Naive B cell (primary cell): ENCODE results near the gene NFIC. TPM values are rescaled to one million over a fixed set of nuclear protein-coding genes. Genes with fewer than 3 reads are reported as not detected.

Experiments
- ATAC-seq, 2 donors: fragments of 150-1000 bp; cut with Tn5 transposase; 2 replicates each; pipeline ENCODE4 v1.10.0; 2021; ENCODE audit warnings: low read depth in 2 of 2, mild to moderate bottlenecking in 2 of 2, moderate library complexity in 2 of 2
- DNase-seq: peaks from one replicate; pipeline ENCODE4 v3.0.0; 2022
- H3K27ac Mint-ChIP-seq, 6 donors: one replicate each; pipeline ENCODE4 v1.8.0; 2020 to 2022; ENCODE audit warnings: mild to moderate bottlenecking in 6 of 6, mixed read lengths in 6 of 6, moderate library complexity in 5 of 6, inconsistent platforms in 2 of 6
- H3K27me3 Mint-ChIP-seq, 3 donors: one replicate each; pipeline ENCODE4 v1.8.0; 2021 to 2022; ENCODE audit warnings: mixed read lengths in 3 of 3, mild to moderate bottlenecking in 1 of 3
- H3K36me3 Mint-ChIP-seq, 2 donors: one replicate each; pipeline ENCODE4 v1.8.0; 2020 to 2022; ENCODE audit warnings: mixed read lengths in 2 of 2, inconsistent platforms in 1 of 2, mild to moderate bottlenecking in 1 of 2
- H3K4me1 Mint-ChIP-seq, 3 donors: one replicate each; pipeline ENCODE4 v1.8.0; 2020 to 2022; ENCODE audit warnings: mixed read lengths in 3 of 3, inconsistent platforms in 1 of 3, mild to moderate bottlenecking in 1 of 3, moderate library complexity in 1 of 3
- H3K4me3 Mint-ChIP-seq, 8 donors: one replicate each; pipeline ENCODE4 v1.8.0; 2020 to 2022; ENCODE audit warnings: mild to moderate bottlenecking in 8 of 8, mixed read lengths in 8 of 8, moderate library complexity in 8 of 8, inconsistent platforms in 2 of 8
- H3K9me3 Mint-ChIP-seq, 7 donors: one replicate each; pipeline ENCODE4 v1.8.0; 2020 to 2022; ENCODE audit warnings: mixed read lengths in 7 of 7, mild to moderate bottlenecking in 5 of 7, inconsistent platforms in 2 of 7, moderate library complexity in 1 of 7
- polyA plus RNA-seq, 6 donors: library from polyadenylated mRNA; unstranded; fragments of 300-500 nt; fragmentation: Illumina TruSeq; gene quantifications; one replicate each; pipeline ENCODE4 v1.2.3, GENCODE V29; 2021; ENCODE audit warnings: low read depth in 6 of 6

Gene NFIC
- polyA plus RNA-seq, 6 donors from 2014 or later: 3.4 to 11.4 (median 5.3) TPM; not detected in 1

DNA sequence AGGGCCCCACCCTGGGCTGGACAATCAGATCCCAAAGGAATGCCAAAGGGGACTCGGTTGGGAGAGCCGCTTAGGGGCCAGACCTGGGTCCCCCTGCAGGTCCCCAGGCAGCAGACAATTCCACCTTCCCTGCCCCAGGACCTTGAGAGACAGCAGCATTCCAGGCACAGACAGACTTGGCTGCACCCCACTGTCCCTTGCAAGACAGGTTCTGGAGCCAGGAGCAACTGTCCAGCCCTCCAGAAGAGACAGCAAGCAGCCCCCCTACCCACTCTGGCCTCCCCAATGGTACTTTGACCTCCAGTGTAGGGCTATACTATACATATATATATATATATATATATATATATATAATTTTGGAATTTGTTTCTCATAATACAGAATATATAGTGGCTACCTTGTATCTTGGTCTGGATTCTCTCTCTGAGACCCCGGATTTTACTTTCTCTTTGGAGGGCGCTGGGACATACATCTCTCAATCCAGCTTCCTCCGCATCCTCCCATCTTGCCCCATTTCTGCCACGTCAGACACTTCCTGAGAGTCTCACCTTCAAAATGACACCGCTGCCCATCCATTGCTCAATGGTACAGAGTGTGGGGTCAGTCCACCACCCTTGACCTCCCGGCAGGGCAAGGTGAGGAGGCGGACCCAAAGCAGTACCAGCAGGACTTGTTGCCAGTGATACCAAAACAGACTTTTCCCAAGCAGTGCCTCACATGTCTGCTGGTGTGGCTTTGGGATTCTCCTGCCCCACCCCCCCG, 101.2 kb downstream of the NFIC start:
- Mint-ChIP-seq H3K27me3 (no peaks in the 10 kb centered on the region), H3K36me3 (peaks cover 0 to 5% of the 10 kb centered on the region in 2 donors), H3K27ac (peak overlapping the region in 1 of 6 donors; percentile 78), H3K4me1 (peaks cover 0 to 8% (median 3%) of the 10 kb centered on the region in 3 donors), H3K4me3 (no peak overlapping the region), H3K9me3 (peaks cover 0 to 3% (median 0%) of the 10 kb centered on the region in 7 donors)
- no peak for DNase-seq
- no peak for ATAC-seq

DNA sequence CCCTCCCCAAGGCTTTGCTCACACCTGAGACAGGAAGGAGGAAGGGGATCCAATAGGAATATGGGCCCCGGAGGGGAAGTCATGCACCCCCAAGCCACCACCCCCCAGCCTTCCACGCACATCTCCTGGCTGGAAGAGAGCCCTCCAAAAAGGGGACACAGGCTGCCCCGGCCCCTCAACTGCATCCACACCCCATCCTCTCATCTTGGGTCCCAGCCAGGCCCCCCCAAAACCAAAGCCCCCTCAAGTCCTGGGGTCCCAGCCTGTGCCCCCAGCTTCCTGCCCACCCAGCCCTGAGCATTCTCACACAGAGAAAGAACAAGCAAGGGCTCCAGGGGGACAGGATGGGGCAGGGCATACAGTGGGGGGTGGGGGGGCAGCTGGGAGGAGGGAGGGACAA, 101.8 kb downstream of the NFIC start:
- H3K9me3 Mint-ChIP-seq: peaks cover 0 to 3% (median 0%) of the 10 kb centered on the region in 7 donors
- H3K4me3 Mint-ChIP-seq: no peak overlapping the region
- no peaks in the 10 kb centered on the region for H3K27me3 Mint-ChIP-seq
- no peak for ATAC-seq
- DNase-seq: no peak
- H3K4me1 Mint-ChIP-seq: peaks cover 0 to 8% (median 3%) of the 10 kb centered on the region in 3 donors
- no peak overlapping the region for H3K27ac Mint-ChIP-seq
- no peaks in the 10 kb centered on the region for H3K36me3 Mint-ChIP-seq

DNA sequence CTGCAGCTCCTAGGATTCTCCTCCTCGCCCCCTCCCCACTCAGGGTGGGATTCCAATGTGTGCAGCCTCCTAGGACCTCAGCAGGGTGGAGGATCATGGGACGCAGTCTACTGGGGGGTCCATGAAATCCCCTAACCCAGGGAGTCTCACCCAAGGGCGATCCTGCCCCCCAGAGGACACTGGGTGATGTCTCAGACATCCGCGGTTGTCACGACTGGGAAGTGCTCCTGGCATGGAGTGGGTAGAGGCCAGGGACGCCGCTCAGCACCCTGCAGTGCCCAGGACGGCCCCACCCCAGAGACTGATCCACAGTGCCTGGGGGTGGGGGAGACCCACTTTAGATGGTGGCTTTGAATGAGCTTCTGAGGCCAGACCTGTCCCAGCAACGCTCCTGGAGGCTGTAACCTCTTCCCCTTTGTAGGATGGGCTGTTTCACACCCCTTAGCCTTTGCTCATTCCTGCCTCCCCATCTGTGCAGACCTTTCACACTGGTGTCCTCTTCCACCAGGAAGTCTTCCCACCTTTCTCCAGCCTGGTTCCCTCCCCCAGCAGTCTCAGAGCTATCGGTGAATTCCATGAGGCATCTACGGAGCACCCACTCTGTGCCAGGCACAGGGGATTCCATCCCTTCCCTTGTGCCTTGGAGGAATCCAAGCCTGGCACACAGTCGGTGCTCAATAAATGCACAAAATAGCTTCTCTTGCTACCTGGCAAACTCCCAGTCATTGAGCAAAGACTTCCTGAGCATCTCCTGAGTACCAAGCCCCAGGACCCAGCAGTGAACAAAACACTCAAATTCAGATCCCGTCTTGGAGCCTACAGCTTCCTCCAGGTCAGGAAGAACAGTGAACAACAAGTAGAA, 103.5 kb downstream of the NFIC start:
- Mint-ChIP-seq H3K4me1 (peaks cover 0 to 8% (median 3%) of the 10 kb centered on the region in 3 donors), H3K9me3 (peaks cover 0 to 3% (median 0%) of the 10 kb centered on the region in 7 donors), H3K27ac (peak overlapping the region in 1 of 6 donors; percentile 79)

DNA sequence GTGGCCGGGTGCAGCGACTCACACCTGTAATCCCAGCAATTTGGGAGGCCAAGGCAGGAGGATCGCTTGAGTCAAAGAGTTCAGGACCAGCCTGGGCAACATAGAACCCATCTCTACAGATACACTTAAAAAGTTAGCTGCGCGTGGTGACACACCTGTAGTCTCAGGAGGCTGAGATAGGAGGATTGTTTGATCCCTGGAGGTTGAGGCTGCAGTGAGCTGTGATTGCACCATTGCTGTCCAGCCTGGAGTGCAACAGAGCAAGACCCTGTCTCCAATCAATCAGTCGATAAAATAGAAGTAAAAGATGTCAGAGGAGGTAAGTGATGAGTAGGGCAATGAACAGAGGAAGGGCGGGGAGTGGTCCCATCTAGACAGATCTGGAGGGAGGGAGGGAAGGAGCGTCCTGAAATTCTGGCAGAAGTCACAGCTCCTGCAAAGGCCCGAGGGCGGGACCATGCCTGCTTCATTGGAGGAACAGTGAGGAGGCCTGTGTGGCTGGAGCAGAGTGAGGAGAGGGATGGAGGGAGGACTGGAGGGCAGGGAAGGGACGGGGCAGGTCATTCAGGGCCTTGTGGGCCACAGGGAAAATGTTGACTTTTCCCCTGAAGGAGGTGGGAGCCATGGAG, 104.2 kb downstream of the NFIC start:
- no peak overlapping the region for H3K4me3 Mint-ChIP-seq

More for the DNA sequence above, 103.5 kb downstream of the NFIC start:
- DNase-seq (no peak), ATAC-seq (no peak)
- Mint-ChIP-seq H3K4me3 (no peak overlapping the region), H3K27me3 (no peaks in the 10 kb centered on the region), H3K36me3 (no peaks in the 10 kb centered on the region)

DNA sequence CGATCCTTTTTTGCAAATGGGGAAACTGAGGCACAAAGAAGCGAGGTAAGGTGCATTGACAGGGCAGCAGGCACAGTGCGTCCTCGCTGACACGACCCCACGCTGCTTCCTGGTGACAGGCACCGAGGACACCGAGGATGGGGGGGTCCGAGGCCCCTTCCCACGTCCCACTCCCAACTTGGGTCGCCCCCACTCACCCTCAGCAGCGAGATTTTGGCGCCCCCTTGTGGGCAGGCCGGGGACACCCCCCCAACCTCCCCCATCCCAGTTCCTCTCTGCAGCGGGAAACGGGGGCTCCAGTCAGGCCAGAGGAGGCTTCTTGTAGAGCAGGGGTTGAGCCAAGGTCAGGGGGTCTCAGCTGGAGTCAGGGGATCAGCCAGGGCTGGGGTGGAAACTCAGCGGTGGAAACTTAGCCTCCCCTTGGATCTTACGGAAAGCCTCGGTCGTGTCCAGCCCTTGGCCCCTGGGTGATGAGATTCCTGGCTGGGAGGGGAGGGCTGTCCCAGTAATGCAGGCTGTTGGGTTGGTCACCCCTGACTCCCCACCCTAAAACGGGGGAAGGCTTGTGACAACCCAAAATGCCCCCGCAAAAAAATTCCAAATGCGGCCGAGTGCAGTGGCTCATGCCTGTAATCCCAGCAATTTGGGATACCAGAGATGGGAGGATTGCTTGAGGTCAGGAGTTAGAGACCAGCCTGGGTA, 105.7 kb downstream of the NFIC start:
- DNase-seq (no peak), ATAC-seq (peak; percentile 43 to 55)
- peak overlapping the region in 1 of 6 donors; percentile 67 for H3K27ac Mint-ChIP-seq
- peaks cover 0 to 3% (median 0%) of the 10 kb centered on the region in 7 donors for H3K9me3 Mint-ChIP-seq
- H3K27me3 Mint-ChIP-seq: no peaks in the 10 kb centered on the region
- no peak overlapping the region for H3K4me3 Mint-ChIP-seq
- peaks cover 0 to 4% (median 3%) of the 10 kb centered on the region in 3 donors for H3K4me1 Mint-ChIP-seq
- H3K36me3 Mint-ChIP-seq: no peaks in the 10 kb centered on the region

More for the DNA sequence above, 104.2 kb downstream of the NFIC start:
- peaks cover 0 to 3% (median 0%) of the 10 kb centered on the region in 7 donors for H3K9me3 Mint-ChIP-seq
- H3K27me3 Mint-ChIP-seq: no peaks in the 10 kb centered on the region
- ATAC-seq (no peak), DNase-seq (no peak)
- no peak overlapping the region for H3K27ac Mint-ChIP-seq
- H3K36me3 Mint-ChIP-seq: no peaks in the 10 kb centered on the region
- peaks cover 0 to 8% (median 3%) of the 10 kb centered on the region in 3 donors for H3K4me1 Mint-ChIP-seq

DNA sequence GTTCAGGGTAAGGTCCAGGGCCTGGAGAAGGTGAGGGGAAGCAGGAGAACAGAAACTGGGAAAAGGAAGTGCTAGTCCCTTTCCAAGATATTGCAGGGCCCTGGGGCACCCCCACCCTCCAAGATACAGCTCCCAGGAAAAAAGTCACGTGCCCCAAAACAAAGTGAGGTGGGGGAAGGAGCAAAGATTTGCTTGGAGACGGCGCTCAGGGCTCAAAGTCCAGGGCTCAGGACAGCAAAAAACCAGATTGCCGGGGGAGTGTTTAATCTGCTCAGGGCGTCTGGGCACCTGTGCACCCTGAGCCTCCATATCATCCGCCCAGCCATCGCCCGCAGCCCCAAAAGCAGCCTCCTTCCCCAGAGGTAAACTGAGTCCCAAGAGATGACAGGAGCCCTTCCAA, 107.6 kb downstream of the NFIC start:
- Mint-ChIP-seq H3K27ac (no peak overlapping the region), H3K9me3 (peaks cover 0 to under 1% (median 0%) of the 10 kb centered on the region in 7 donors)

DNA sequence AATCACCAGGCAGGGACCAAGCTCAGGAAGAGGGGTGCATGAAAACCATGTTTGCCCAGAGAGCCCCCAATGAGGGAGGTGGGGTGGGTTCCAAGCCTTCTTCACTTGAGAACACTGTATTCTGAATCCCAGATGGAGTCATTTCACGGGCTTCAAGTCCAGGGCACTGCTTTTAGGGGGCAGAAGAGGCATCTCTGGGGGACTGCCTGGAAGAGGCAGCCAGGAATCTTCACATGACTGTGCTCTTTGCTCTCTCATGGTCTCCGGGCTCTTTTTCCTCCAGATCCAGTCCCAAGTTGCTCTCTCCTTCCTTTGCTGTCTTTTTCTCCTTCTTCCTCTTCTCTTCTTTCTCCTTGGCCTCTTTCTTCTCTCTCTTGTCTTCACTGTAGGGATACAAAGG, 108.2 kb downstream of the NFIC start:
- no peak overlapping the region for H3K4me3 Mint-ChIP-seq
- peaks cover 0 to 5% (median 0%) of the 10 kb centered on the region in 7 donors for H3K9me3 Mint-ChIP-seq
- peaks cover 0 to 8% of the 10 kb centered on the region in 2 donors for H3K36me3 Mint-ChIP-seq
- no peak overlapping the region for H3K27ac Mint-ChIP-seq
- DNase-seq: no peak
- no peak for ATAC-seq
- peaks cover 0 to 9% (median 9%) of the 10 kb centered on the region in 3 donors for H3K27me3 Mint-ChIP-seq
- peaks cover 18 to 20% (median 19%) of the 10 kb centered on the region in 3 donors for H3K4me1 Mint-ChIP-seq

More for the DNA sequence above, 107.6 kb downstream of the NFIC start:
- H3K27me3 Mint-ChIP-seq: peaks cover 0 to 9% (median 3%) of the 10 kb centered on the region in 3 donors
- peaks cover 12 to 13% (median 13%) of the 10 kb centered on the region in 3 donors for H3K4me1 Mint-ChIP-seq
- peaks cover 0 to 2% of the 10 kb centered on the region in 2 donors for H3K36me3 Mint-ChIP-seq
- no peak for DNase-seq
- ATAC-seq: no peak
- H3K4me3 Mint-ChIP-seq: no peak overlapping the region

DNA sequence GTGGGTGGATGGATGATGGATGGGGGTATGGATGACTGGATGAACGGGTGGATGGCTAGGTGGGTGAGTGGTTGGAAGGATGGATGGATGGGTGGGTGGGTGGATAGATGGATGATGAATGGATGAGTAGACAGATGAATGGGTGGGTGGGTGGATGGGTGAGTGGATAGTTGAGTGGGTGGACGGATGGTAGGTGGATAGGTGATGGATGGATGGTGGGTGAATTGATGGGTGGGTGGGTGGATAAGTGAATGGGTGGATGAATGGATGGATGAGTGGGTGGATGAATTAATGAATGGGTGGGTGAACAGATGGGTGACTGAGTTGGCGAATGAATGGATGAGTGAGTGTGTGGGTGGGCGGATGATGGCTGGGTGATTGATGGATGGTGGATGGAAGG, 109.1 kb downstream of the NFIC start:
- ATAC-seq: no peak
- no peak for DNase-seq
- no peak overlapping the region for H3K4me3 Mint-ChIP-seq
- peaks cover 0 to 10% (median 9%) of the 10 kb centered on the region in 3 donors for H3K27me3 Mint-ChIP-seq
- H3K27ac Mint-ChIP-seq: no peak overlapping the region
- H3K9me3 Mint-ChIP-seq: peaks cover 0 to 5% (median 0%) of the 10 kb centered on the region in 7 donors
- H3K36me3 Mint-ChIP-seq: peaks cover 0 to 9% of the 10 kb centered on the region in 2 donors
- peaks cover 21 to 22% (median 22%) of the 10 kb centered on the region in 3 donors for H3K4me1 Mint-ChIP-seq

DNA sequence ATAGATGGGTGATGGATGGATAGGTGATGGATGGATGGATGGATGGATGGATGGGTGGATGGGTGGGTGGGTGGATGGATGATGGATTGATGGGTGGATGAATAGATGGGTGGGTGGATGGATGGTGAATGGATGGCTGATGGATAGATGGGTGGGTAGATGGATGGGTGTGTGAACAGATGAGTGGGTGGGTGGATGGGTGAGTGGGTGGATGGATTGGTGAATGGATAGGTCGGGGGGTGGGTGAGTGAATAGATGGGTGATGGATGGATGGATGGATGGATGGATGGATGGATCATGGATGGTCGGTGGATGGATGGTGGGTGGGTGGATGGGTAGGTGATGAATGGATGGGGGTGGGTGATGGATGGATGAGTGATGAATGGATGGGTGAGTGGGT, 110.4 kb downstream of the NFIC start:
- DNase-seq (no peak), ATAC-seq (no peak)
- Mint-ChIP-seq H3K9me3 (peaks cover 0 to 5% (median 0%) of the 10 kb centered on the region in 7 donors), H3K4me3 (no peak overlapping the region), H3K4me1 (peaks cover 22 to 24% (median 22%) of the 10 kb centered on the region in 3 donors), H3K36me3 (peaks cover 0 to 9% of the 10 kb centered on the region in 2 donors), H3K27me3 (peaks cover 0 to 10% (median 9%) of the 10 kb centered on the region in 3 donors), H3K27ac (peak overlapping the region in 1 of 6 donors; percentile 44)

DNA sequence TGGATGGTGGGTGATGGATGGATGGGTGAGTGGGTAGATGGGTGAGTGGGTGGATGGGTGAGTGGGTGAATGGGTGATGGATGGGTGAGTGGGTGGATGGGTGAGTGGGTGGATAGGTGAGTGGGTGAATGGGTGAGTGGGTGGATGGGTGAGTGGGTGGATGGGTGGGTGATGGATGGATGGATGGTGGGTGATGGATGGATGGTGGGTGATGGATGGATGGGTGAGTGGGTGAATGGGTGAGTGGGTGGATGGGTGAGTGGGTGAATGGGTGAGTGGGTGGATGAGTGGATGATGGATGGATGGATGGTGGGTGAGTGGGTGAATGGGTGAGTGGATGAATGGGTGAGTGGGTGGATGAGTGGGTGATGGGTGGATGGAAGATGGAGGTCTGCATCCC, 111.1 kb downstream of the NFIC start:
- Mint-ChIP-seq H3K27me3 (peaks cover 0 to 10% (median 9%) of the 10 kb centered on the region in 3 donors), H3K27ac (no peak overlapping the region), H3K36me3 (peaks cover 0 to 9% of the 10 kb centered on the region in 2 donors), H3K9me3 (peaks cover 0 to 5% (median 0%) of the 10 kb centered on the region in 7 donors), H3K4me3 (no peak overlapping the region), H3K4me1 (peaks cover 22 to 24% (median 22%) of the 10 kb centered on the region in 3 donors)
- ATAC-seq: no peak
- DNase-seq: no peak

DNA sequence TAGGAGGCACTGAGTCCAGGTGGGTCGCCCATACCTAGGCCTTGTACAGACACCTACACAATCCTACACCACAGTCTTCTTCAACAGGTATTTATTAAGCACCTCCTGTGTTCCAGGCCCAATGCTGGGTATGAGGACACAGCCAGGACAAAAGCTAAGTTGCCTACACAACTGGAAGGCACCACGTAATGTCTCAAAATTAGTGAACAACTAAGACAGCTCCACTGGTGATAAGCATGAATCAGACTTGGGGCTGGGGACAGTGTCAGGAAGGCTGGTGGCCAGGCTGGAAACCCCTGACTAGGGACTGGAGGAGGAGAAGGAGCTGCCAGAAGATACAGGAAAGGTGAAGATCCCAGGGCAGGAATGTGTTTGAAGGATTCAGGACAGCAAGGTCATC, 111.6 kb downstream of the NFIC start:
- DNase-seq (no peak), ATAC-seq (no peak)
- peaks cover 0 to 5% (median 0%) of the 10 kb centered on the region in 7 donors for H3K9me3 Mint-ChIP-seq
- H3K27ac Mint-ChIP-seq: peak overlapping the region in 3 of 6 donors; percentile 22 to 78 (median 44)
- peak overlapping the region in 5 of 8 donors; percentile 59 to 81 (median 70) for H3K4me3 Mint-ChIP-seq
- H3K36me3 Mint-ChIP-seq: peaks cover 0 to 9% of the 10 kb centered on the region in 2 donors
- peaks cover 22 to 24% (median 22%) of the 10 kb centered on the region in 3 donors for H3K4me1 Mint-ChIP-seq
- H3K27me3 Mint-ChIP-seq: peaks cover 0 to 10% (median 9%) of the 10 kb centered on the region in 3 donors

DNA sequence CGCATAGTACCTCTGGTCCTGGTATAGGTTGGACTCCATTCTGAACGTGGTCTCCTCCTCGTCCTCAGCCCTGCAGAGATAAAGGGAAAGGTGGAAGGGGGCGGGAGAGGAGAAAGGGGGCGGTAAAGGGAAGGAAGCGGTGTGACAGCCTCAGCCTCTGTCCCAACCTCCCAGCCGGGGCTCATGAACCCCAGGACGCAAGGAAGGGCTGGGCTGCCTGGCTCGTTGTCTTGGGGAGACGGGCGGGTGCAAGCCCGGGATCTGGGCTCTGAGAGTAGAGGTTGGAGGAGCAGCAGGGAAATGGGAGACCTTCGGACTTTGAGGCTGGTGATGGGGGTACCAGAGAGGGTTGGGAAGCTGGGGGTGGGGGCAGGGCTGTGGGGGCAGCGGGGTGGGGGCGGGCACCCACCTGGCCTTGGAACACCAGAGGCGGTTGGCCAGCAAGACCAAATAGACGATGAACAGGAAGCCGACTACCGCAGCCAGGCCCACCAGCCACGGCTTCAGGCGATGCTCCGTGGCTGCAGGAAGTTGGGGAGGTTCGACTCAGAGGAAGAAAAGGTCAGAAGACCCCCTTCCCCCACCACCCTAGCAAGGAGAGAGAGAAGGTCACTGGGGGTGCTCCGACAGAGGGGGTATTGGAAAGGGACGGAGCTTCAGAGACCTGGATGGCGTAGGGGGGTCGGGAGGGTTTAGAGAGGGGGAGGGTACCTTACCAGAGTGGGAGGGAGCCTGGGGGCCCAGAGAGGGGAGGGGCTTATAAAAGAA, 112.2 kb downstream of the NFIC start:
- H3K9me3 Mint-ChIP-seq: peaks cover 0 to 5% (median 0%) of the 10 kb centered on the region in 7 donors
- ATAC-seq (peak; percentile 4 to 16), DNase-seq (peak; percentile 19)
- peaks cover 0 to 9% of the 10 kb centered on the region in 2 donors for H3K36me3 Mint-ChIP-seq
- H3K4me1 Mint-ChIP-seq: peaks cover 22 to 24% (median 22%) of the 10 kb centered on the region in 3 donors
- H3K4me3 Mint-ChIP-seq: peak overlapping the region; percentile 7 to 87 (median 82)
- H3K27me3 Mint-ChIP-seq: peaks cover 0 to 10% (median 9%) of the 10 kb centered on the region in 3 donors
- peak overlapping the region in 2 of 6 donors; percentile 44 to 90 for H3K27ac Mint-ChIP-seq
